ENCODE data around the gene THSD4. TPM values are rescaled to one million over a fixed set of nuclear protein-coding genes. Genes with fewer than 3 reads are reported as not detected.
A peak's percentile ranks its signal among the peaks of the same experiment; 100 is the strongest.

THSD4 gene
- polyA plus RNA-seq, 1 experiment = 45.8 TPM

GRCh38 chr15:71473751-71474150 is 358.5 kb downstream of the THSD4 start:
- Histone ChIP-seq H3K4me3 (ENCODE audit: low read depth, low read length) (no peak overlapping the region), H3K9me3 (ENCODE audit: control insufficient read depth, insufficient read depth, low read length) (no peaks in the 10 kb centered on the region), H3K27ac (ENCODE audit: low read depth, low read length) (no peak overlapping the region), H3K27me3 (ENCODE audit: control insufficient read depth, insufficient read depth, low read length) (no peaks in the 10 kb centered on the region)
- ChIA-PET POLR2A (no interaction called here), CTCF (no interaction called here)
- no peak for DNase-seq (ENCODE audit: low read depth, low spot score)
- no peak for TF ChIP-seq CTCF (IDR thresholded peaks at IDR 0.05; ENCODE audit: low read depth, low read length)

- no peaks in the 10 kb centered on the region for H3K27me3 ChIP-seq (ENCODE audit: control insufficient read depth, insufficient read depth, low read length)
- ChIA-PET CTCF (interaction anchor here (1.3 to 1.4 kb wide), 2 partner anchors 9 to 33 kb away, joined by 3 to 4 read pairs; no protein-coding TSS in a partner anchor), POLR2A (no interaction called here)
- no peak for TF ChIP-seq CTCF (IDR thresholded peaks at IDR 0.05; ENCODE audit: low read depth, low read length)
- H3K9me3 ChIP-seq (ENCODE audit: control insufficient read depth, insufficient read depth, low read length) = no peaks in the 10 kb centered on the region
- no peak for DNase-seq (ENCODE audit: low read depth, low spot score)
- H3K4me3 ChIP-seq (ENCODE audit: low read depth, low read length) = no peak overlapping the region
- no peak overlapping the region for H3K27ac ChIP-seq (ENCODE audit: low read depth, low read length)
Measured at GRCh38 chr15:71476823-71477222, 361.6 kb downstream of the THSD4 start.

- H3K9me3 ChIP-seq (ENCODE audit: control insufficient read depth, insufficient read depth, low read length) = no peaks in the 10 kb centered on the region
- no peak for DNase-seq (ENCODE audit: low read depth, low spot score)
- H3K27me3 ChIP-seq (ENCODE audit: control insufficient read depth, insufficient read depth, low read length) = no peaks in the 10 kb centered on the region
- POLR2A ChIA-PET = no interaction called here
- no peak overlapping the region for H3K27ac ChIP-seq (ENCODE audit: low read depth, low read length)
- TF ChIP-seq CTCF (IDR thresholded peaks at IDR 0.05; ENCODE audit: low read depth, low read length) = no peak
- H3K4me3 ChIP-seq (ENCODE audit: low read depth, low read length) = no peak overlapping the region
- CTCF ChIA-PET = no interaction called here
Measured at GRCh38 chr15:71480556-71480955, 365.3 kb downstream of the THSD4 start.

GRCh38 chr15:71484080-71484479 is 368.8 kb downstream of the THSD4 start:
- Histone ChIP-seq H3K27ac (ENCODE audit: low read depth, low read length) (no peak overlapping the region), H3K9me3 (ENCODE audit: control insufficient read depth, insufficient read depth, low read length) (no peaks in the 10 kb centered on the region), H3K27me3 (ENCODE audit: control insufficient read depth, insufficient read depth, low read length) (no peaks in the 10 kb centered on the region), H3K4me3 (ENCODE audit: low read depth, low read length) (no peak overlapping the region)
- no peak for DNase-seq (ENCODE audit: low read depth, low spot score)
- POLR2A ChIA-PET = no interaction called here
- no peak for TF ChIP-seq CTCF (IDR thresholded peaks at IDR 0.05; ENCODE audit: low read depth, low read length)
- CTCF ChIA-PET = no interaction called here

- H3K27me3 ChIP-seq (ENCODE audit: control insufficient read depth, insufficient read depth, low read length) = no peaks in the 10 kb centered on the region
- ChIA-PET POLR2A (interaction anchor here (0.7 kb wide), 1 partner anchor 99 kb away, joined by 3 read pairs; no protein-coding TSS in a partner anchor), CTCF (interaction anchor here (0.7 to 1.2 kb wide), 4 partner anchors 8 to 316 kb away, joined by 3 to 4 read pairs (median 4); no protein-coding TSS in a partner anchor)
- no peak overlapping the region for H3K27ac ChIP-seq (ENCODE audit: low read depth, low read length)
- peak; percentile 38 for TF ChIP-seq CTCF (IDR thresholded peaks at IDR 0.05; ENCODE audit: low read depth, low read length)
- no peak overlapping the region for H3K4me3 ChIP-seq (ENCODE audit: low read depth, low read length)
- no peak for DNase-seq (ENCODE audit: low read depth, low spot score)
- H3K9me3 ChIP-seq (ENCODE audit: control insufficient read depth, insufficient read depth, low read length) = no peaks in the 10 kb centered on the region
Measured at GRCh38 chr15:71485094-71485693, 369.9 kb downstream of the THSD4 start.

Measured in AG04450 (cell line).